ENCODE data around the gene STARD5.

Gene STARD5

GRCh38 chr15:81274931-81275707 lies 48.8 kb downstream of the STARD5 start:
- peak; percentile 63 to 77 for DNase-seq (ENCODE audit: low read depth in 2 of 2)

- DNase-seq (ENCODE audit: low read depth in 2 of 2) = no peak
These were observed 49.7 kb downstream of the STARD5 start for GRCh38 chr15:81274255-81274654.

GRCh38 chr15:81273855-81274254 lies 50.1 kb downstream of the STARD5 start:
- DNase-seq (ENCODE audit: low read depth in 2 of 2) = no peak

DNA sequence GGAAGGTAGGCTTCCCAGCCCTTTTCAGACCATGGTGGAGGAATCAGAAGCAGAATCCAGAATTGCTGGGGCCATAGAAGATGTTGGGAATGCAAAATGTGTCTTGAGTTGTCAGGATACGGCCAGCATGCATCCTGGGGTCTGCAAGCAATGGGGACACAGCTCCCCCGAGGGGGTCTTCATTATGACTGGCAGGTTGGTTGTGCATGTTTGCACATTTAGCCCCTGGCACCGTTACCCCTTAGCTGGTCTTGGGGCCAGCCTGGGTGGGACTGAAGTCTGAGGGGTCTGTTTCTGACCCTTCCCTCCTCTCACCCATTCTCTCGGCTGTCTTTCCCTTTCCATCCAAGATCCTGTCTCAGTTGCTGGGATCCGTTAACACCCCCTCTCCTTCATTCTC lies 50.7 kb downstream of the STARD5 start:
- no peak for DNase-seq (ENCODE audit: low read depth in 2 of 2)

GRCh38 chr15:81271761-81272644 lies 51.9 kb downstream of the STARD5 start:
- no peak for DNase-seq (ENCODE audit: low read depth in 2 of 2)

GRCh38 chr15:81270781-81271491 lies 53.0 kb downstream of the STARD5 start:
- no peak for DNase-seq (ENCODE audit: low read depth in 2 of 2)

GRCh38 chr15:81270188-81270587 lies 53.8 kb downstream of the STARD5 start:
- DNase-seq (ENCODE audit: low read depth in 2 of 2) = no peak

GRCh38 chr15:81268881-81269601 lies 54.9 kb downstream of the STARD5 start:
- no peak for DNase-seq (ENCODE audit: low read depth in 2 of 2)

GRCh38 chr15:81268340-81268739 lies 55.6 kb downstream of the STARD5 start:
- no peak for DNase-seq (ENCODE audit: low read depth in 2 of 2)

GRCh38 chr15:81265944-81266775 lies 57.8 kb downstream of the STARD5 start:
- DNase-seq (ENCODE audit: low read depth in 2 of 2) = peak; percentile 72 to 74

DNA sequence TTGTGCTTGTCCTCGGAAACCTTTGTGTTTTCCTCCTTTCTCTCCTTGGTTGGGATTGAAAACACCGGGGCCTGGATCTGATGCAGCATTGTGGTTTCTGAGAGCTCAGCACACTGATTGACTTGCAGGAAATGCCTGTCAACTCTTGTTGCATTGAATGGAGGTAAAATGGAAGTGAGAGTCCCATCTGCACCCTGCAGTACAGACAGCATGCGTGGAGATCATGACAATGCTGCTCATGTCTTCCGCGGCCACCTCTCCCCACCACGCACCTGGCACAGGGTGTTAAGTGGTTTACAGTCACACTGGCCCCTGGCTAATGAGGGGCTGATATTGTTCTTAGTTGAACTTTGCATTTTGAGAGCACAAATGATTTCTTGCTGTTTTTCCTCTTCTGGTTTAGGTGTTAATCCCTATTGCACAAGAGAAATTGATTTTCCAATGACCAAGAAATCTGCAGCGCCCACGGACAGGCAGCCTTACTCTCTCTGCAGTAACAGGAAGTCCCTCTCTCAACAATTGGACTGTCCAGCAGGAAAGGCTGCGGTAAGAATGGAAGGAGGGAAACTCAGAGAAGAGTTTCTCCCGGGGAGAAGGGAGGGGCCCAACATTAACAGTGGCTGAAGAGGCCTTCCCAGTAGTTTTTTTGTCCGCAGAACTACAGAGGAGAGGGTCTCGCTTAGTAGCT lies 58.5 kb downstream of the STARD5 start:
- DNase-seq (ENCODE audit: low read depth in 2 of 2) = no peak

GRCh38 chr15:81264072-81264857 lies 59.7 kb downstream of the STARD5 start:
- DNase-seq (ENCODE audit: low read depth in 2 of 2) = no peak

- DNase-seq (ENCODE audit: low read depth in 2 of 2) = no peak
These were observed 60.5 kb downstream of the STARD5 start for GRCh38 chr15:81263477-81263876.

DNA sequence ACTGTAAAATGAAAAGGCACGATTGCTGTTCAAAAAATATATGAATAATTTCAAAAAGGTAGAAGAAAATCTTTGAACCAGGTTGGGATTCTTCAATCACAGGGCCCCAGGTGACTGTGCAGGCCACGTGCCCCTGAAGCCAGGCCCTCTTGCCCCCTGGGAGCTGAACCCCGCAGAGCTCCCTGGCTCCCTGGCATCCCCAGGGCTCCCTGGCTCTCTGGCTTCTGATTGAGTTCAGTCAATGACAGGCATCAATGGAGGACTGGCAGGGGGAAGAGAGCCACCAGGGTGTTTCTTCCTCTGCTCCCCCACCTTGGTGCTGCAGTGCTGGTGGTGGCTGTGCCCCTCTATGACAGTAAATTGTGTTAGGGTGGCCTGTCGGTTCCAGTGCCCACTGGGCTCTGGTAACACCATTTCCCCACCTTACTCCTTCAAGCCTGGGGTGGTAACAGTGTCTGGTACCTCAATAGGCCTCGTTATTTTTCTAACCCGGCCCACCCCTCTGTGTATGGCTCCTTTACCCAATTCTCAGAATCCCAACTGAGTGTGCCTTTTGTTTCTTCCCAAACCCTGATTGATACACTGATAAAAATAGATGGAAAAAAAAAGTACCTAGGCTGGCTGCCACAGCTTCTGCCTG lies 62.6 kb downstream of the STARD5 start:
- no peak for DNase-seq (ENCODE audit: low read depth in 2 of 2)

- DNase-seq (ENCODE audit: low read depth in 2 of 2) = no peak
These were observed 64.1 kb downstream of the STARD5 start for GRCh38 chr15:81259760-81260298.
